Germinal center (tissue), 1 donor: ENCODE measurements around the gene TRMT44.

ENCODE experiments used
- DNase-seq: peaks from one replicate; pipeline ENCODE4 v3.0.0; 2012; ENCODE audit warnings: mixed read lengths, low spot score

TRMT44 gene

GRCh38 chr4:8493484-8493883 lies 52.9 kb downstream of the TRMT44 start:
- DNase-seq: no peak

- DNase-seq: no peak
Observed at GRCh38 chr4:8494218-8494617, 53.6 kb downstream of the TRMT44 start.

GRCh38 chr4:8494983-8495548 lies 54.5 kb downstream of the TRMT44 start:
- DNase-seq: no peak

GRCh38 chr4:8495803-8496202 lies 55.2 kb downstream of the TRMT44 start:
- no peak for DNase-seq

GRCh38 chr4:8497762-8498161 lies 57.2 kb downstream of the TRMT44 start:
- DNase-seq: no peak

GRCh38 chr4:8500966-8501365 lies 60.4 kb downstream of the TRMT44 start:
- DNase-seq: no peak

- DNase-seq: no peak
Observed at GRCh38 chr4:8501781-8502180, 61.2 kb downstream of the TRMT44 start.

- no peak for DNase-seq
Observed at GRCh38 chr4:8502371-8502770, 61.8 kb downstream of the TRMT44 start.

- no peak for DNase-seq
Observed at GRCh38 chr4:8502836-8503585, 62.4 kb downstream of the TRMT44 start.

GRCh38 chr4:8503801-8504200 lies 63.2 kb downstream of the TRMT44 start:
- DNase-seq: no peak

GRCh38 chr4:8504279-8505007 lies 63.9 kb downstream of the TRMT44 start:
- DNase-seq: no peak

- DNase-seq: no peak
Observed at GRCh38 chr4:8505229-8505628, 64.7 kb downstream of the TRMT44 start.

GRCh38 chr4:8506006-8506372 lies 65.4 kb downstream of the TRMT44 start:
- DNase-seq: no peak

- DNase-seq: no peak
Observed at GRCh38 chr4:8506373-8507195, 66.0 kb downstream of the TRMT44 start.

- DNase-seq: no peak
Observed at GRCh38 chr4:8507196-8507570, 66.6 kb downstream of the TRMT44 start.

- no peak for DNase-seq
Observed at GRCh38 chr4:8507624-8508023, 67.0 kb downstream of the TRMT44 start.

- no peak for DNase-seq
Observed at GRCh38 chr4:8508266-8508665, 67.7 kb downstream of the TRMT44 start.

- DNase-seq: no peak
Observed at GRCh38 chr4:8508740-8509139, 68.2 kb downstream of the TRMT44 start.

- DNase-seq: no peak
Observed at GRCh38 chr4:8509311-8509950, 68.9 kb downstream of the TRMT44 start.

- no peak for DNase-seq
Observed at GRCh38 chr4:8510191-8510590, 69.6 kb downstream of the TRMT44 start.

GRCh38 chr4:8510611-8511285 lies 70.2 kb downstream of the TRMT44 start:
- no peak for DNase-seq
